Measurements from ENCODE around the gene INTS1.

DNA sequence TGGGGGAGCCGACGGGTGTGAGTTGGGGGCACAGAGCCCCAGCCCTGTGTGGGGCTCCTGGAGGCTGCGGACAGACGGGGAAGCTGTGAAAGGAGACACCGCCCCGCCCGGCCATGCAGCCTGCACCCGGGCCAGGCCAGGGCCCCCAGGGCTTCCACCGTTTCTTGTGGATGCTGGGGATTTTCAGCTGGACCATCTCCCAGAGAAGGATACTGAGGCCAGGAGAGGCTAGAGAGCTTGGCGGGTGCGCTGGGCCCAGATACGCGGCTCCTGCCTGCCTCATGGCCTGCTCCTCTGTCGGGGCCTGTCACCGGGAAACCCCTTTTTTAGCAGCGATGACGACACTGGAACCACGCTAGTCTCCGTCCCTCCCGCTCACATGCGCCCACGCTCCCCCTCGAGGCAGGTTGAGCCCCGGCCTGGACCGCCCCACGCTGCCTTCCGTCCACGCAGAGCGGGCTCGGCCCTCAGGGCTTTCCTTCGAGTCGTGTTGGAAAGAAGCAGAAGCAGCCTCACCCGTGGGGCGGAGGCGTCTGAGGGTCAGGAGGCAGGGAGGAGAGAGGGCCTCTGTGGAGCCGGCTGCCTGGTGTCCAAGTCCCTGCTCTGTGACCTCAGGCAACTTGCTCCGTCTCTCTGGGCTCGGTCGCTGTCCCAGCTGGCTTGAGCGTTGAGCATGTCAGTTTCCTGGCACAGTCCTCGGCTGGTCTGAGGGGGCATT is 40.1 kb upstream of the INTS1 start:
- TF ChIP-seq, protein P1, sequence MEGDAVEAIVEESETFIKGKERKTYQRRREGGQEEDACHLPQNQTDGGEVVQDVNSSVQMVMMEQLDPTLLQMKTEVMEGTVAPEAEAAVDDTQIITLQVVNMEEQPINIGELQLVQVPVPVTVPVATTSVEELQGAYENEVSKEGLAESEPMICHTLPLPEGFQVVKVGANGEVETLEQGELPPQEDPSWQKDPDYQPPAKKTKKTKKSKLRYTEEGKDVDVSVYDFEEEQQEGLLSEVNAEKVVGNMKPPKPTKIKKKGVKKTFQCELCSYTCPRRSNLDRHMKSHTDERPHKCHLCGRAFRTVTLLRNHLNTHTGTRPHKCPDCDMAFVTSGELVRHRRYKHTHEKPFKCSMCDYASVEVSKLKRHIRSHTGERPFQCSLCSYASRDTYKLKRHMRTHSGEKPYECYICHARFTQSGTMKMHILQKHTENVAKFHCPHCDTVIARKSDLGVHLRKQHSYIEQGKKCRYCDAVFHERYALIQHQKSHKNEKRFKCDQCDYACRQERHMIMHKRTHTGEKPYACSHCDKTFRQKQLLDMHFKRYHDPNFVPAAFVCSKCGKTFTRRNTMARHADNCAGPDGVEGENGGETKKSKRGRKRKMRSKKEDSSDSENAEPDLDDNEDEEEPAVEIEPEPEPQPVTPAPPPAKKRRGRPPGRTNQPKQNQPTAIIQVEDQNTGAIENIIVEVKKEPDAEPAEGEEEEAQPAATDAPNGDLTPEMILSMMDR (conservative IDR thresholded peaks at IDR 0.05 in 1 of 2, IDR thresholded peaks at IDR 0.05 in 1 of 2; ENCODE audit: extremely low read depth in 1 of 2, insufficient read depth in 1 of 2, low read depth in 1 of 2, low read length in 2 of 2), result no peak
- no peak for TF ChIP-seq EZH2 (IDR thresholded peaks at IDR 0.05; ENCODE audit: borderline replicate concordance, low read length)
